Subcutaneous adipose tissue (tissue), 4 donors: ENCODE data around the gene NHERF1. TPM values are rescaled to one million over a fixed set of nuclear protein-coding genes. Genes with fewer than 3 reads are reported as not detected.

Experiments used
- CTCF ChIP-seq: fragments of 450-650 bp; IDR thresholded peaks from one replicate; pipeline ENCODE4 v1.5.1; 2016; ENCODE audit warnings: low read depth, mild to moderate bottlenecking, control low read depth, antibody characterized with exemption, moderate library complexity
- total RNA-seq, 4 donors: library from RNA; depleted of rRNA; stranded (reverse); fragments of >200 nt; gene quantifications; one replicate each; pipeline ENCODE4 v1.1.0, GENCODE V29; 2016

NHERF1 gene
- total RNA-seq, 4 donors from 2014 or later, result 10.3 to 26.2 (median 15.1) TPM

DNA sequence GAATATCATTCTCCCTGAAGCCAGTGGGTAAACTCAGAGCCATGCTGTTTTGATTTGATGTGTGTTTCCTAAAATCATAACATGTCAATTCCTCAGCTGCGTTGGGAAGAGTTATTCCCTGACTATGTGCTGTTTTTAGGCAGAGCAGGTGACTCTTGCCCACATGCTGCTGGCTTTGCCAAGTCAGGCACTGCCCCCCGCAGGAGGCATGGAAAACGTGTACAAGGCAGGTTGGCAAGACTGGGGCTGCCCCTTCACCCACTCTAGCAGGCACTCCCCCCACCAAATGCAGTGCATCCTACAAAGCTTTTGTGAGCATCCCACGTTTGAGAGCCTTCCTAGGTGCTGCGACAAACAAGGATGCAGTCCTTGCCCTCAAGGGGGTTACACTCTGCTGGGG is 66.0 kb downstream of the NHERF1 start:
- TF ChIP-seq CTCF, result no peak

GRCh38 chr17:74815067-74815466 is 66.6 kb downstream of the NHERF1 start:
- TF ChIP-seq CTCF, result no peak

GRCh38 chr17:74815550-74816370 is 67.3 kb downstream of the NHERF1 start:
- no peak for TF ChIP-seq CTCF

GRCh38 chr17:74816905-74817620 is 68.6 kb downstream of the NHERF1 start:
- no peak for TF ChIP-seq CTCF

DNA sequence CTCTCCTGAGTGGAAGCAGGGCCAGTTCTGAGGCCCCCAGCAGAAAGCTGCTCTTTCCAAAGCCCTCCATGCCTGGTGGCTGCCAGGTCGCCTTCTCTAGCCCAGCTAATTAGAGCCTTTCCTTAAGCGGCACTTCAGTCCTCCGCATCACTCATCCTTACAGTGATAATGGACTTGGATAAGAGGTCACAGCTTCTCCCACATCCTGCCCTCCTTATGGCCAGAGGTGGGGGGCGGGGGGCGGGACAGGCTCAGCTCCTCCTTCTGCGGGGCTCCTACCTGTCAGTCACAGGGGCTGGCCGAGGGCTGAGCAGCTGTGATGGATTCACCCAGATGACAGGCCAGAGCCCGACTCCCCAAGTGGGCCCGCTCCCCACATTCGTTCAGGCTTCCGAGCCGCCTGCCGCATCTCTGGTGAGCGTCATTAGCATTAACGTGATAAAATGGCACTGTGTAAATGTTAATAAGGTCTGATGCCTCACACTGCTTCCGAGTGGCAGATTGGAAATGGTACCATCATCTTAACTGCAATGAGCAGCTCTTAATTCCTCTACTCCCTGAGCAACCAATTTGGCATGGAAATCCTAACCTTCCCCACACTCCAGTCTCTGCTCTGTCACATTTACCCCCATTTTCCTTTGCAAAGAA is 70.0 kb downstream of the NHERF1 start:
- TF ChIP-seq CTCF, result no peak

Other genes with a start within 250 kb of the NHERF1 start
- 10 to 100 TPM in 1 of 4 donors, under 1 TPM in 2, not detected in 1; 0.33 to 36.4 (median 0.88) TPM for gene CD300LB, start 217.2 kb upstream of the NHERF1 start, total RNA-seq
- 1 to 10 TPM in 3 of 4 donors, under 1 TPM in 1; 0.65 to 4.0 (median 2.5) TPM for gene CD300C, start 202.5 kb upstream of the NHERF1 start, total RNA-seq
- gene CD300H, start 181.1 kb upstream of the NHERF1 start, total RNA-seq, result not detected
- gene CD300LD, start 156.3 kb upstream of the NHERF1 start, total RNA-seq, result not detected
- 1 to 10 TPM in 3 of 4 donors, under 1 TPM in 1; 0.38 to 1.2 (median 1.1) TPM for gene CD300E, start 124.9 kb upstream of the NHERF1 start, total RNA-seq
- gene CD300LF, start 35.7 kb upstream of the NHERF1 start, total RNA-seq, result 1 to 10 TPM in 2 of 4 donors, under 1 TPM in 1, not detected in 1; 0.98 to 6.8 (median 1.1) TPM
- 1 to 10 TPM in 3 of 4 donors, not detected in 1; 1.0 to 2.4 (median 1.9) TPM for gene RAB37, start 11.4 kb upstream of the NHERF1 start, total RNA-seq
- 10 to 100 TPM; 12.4 to 20.0 (median 18.3) TPM for gene NAT9, start 27.7 kb downstream of the NHERF1 start, total RNA-seq
- gene GRIN2C, start 111.3 kb downstream of the NHERF1 start, total RNA-seq, result under 1 TPM; 0.17 to 0.38 (median 0.27) TPM
- 1 to 10 TPM; 1.1 to 8.3 (median 6.0) TPM for gene FDXR, start 124.4 kb downstream of the NHERF1 start, total RNA-seq
- under 1 TPM in 1 of 4 donors, not detected in 3; 0.22 TPM for gene FADS6, start 145.0 kb downstream of the NHERF1 start, total RNA-seq
- not detected for gene USH1G, start 174.6 kb downstream of the NHERF1 start, total RNA-seq
- under 1 TPM in 1 of 4 donors, not detected in 3; 0.44 TPM for gene OTOP2, start 175.6 kb downstream of the NHERF1 start, total RNA-seq
- not detected for gene OTOP3, start 187.3 kb downstream of the NHERF1 start, total RNA-seq
- 10 to 100 TPM in 1 of 4 donors, 1 to 10 TPM in 3; 3.2 to 16.6 (median 3.6) TPM for gene HID1, start 224.1 kb downstream of the NHERF1 start, total RNA-seq
- 1 to 10 TPM; 5.1 to 8.5 (median 5.9) TPM for gene CDR2L, start 239.0 kb downstream of the NHERF1 start, total RNA-seq